IMR-90 (cell line): ENCODE measurements around the gene FCRL1.

Experiments used
- CTCF ChIP-seq: conservative IDR thresholded peaks from 2 replicates; pipeline ENCODE4 v1.5.1; 2012; ENCODE audit warnings: mild to moderate bottlenecking, low read depth, low read length, improper control_type of control experiment
- FOS ChIP-seq: fragments of 150-350 bp; IDR thresholded peaks from 2 replicates; pipeline ENCODE4 v1.6.1; 2016; ENCODE audit warnings: low read depth, low read length
- MAZ ChIP-seq: IDR thresholded peaks from 2 replicates; pipeline ENCODE4 v1.6.1; 2012; ENCODE audit warnings: low read depth, mild to moderate bottlenecking, low read length, improper control_type of control experiment, moderate library complexity, borderline replicate concordance
- MXI1 ChIP-seq: IDR thresholded peaks from 2 replicates; pipeline ENCODE4 v1.6.1; 2012; ENCODE audit warnings: low read depth, mild to moderate bottlenecking, low read length, moderate library complexity, borderline replicate concordance
- POLR2A ChIP-seq: IDR thresholded peaks from 2 replicates; pipeline ENCODE4 v1.6.1; 2012; ENCODE audit warnings: mild to moderate bottlenecking, low read depth, low read length

- TF ChIP-seq POLR2A (no peak), CTCF (no peak), MAZ (no peak), FOS (no peak), MXI1 (no peak)
Observed at GRCh38 chr1:157838966-157839365, 19.0 kb upstream of the FCRL1 start.
